Measurements from ENCODE around the gene CDH11. TPM values are rescaled to one million over a fixed set of nuclear protein-coding genes. Genes with fewer than 3 reads are reported as not detected.

The CDH11 gene
- total RNA-seq, 1 donor from 2014 or later = 80.9 TPM

GRCh38 chr16:64975821-64976220 lies 146.0 kb downstream of the CDH11 start:
- H3K27me3 ChIP-seq (ENCODE audit: control insufficient read depth in 3 of 3, insufficient read depth in 3 of 3, low read length in 3 of 3) = no peaks in the 10 kb centered on the region
- H3K36me3 ChIP-seq (ENCODE audit: control insufficient read depth in 3 of 3, insufficient read depth in 3 of 3, low read length in 3 of 3) = peaks cover 0 to 3% (median 0%) of the 10 kb centered on the region in 3 donors

GRCh38 chr16:64974381-64974780 lies 147.5 kb downstream of the CDH11 start:
- H3K36me3 ChIP-seq (ENCODE audit: control insufficient read depth in 3 of 3, insufficient read depth in 3 of 3, low read length in 3 of 3) = peaks cover 0 to 7% (median 0%) of the 10 kb centered on the region in 3 donors
- no peaks in the 10 kb centered on the region for H3K4me1 ChIP-seq (ENCODE audit: control insufficient read depth in 3 of 3, insufficient read depth in 3 of 3, low read length in 3 of 3)
- H3K27ac ChIP-seq (ENCODE audit: low read depth, low read length) = no peak overlapping the region
- H3K9ac ChIP-seq (ENCODE audit: low read depth in 1 of 3, low read length in 3 of 3) = no peak overlapping the region
- no peak overlapping the region for H3K4me3 ChIP-seq (ENCODE audit: low read length in 3 of 3)
- no peaks in the 10 kb centered on the region for H3K27me3 ChIP-seq (ENCODE audit: control insufficient read depth in 3 of 3, insufficient read depth in 3 of 3, low read length in 3 of 3)
- no peaks in the 10 kb centered on the region for H3K9me3 ChIP-seq (ENCODE audit: control insufficient read depth in 3 of 3, low read length in 3 of 3)

More at GRCh38 chr16:64975821-64976220, 146.0 kb downstream of the CDH11 start:
- Histone ChIP-seq H3K4me3 (ENCODE audit: low read length in 3 of 3) (no peak overlapping the region), H3K4me1 (ENCODE audit: control insufficient read depth in 3 of 3, insufficient read depth in 3 of 3, low read length in 3 of 3) (no peaks in the 10 kb centered on the region), H3K9ac (ENCODE audit: low read depth in 1 of 3, low read length in 3 of 3) (no peak overlapping the region), H3K9me3 (ENCODE audit: control insufficient read depth in 3 of 3, low read length in 3 of 3) (no peaks in the 10 kb centered on the region), H3K27ac (ENCODE audit: low read depth, low read length) (no peak overlapping the region)

DNA sequence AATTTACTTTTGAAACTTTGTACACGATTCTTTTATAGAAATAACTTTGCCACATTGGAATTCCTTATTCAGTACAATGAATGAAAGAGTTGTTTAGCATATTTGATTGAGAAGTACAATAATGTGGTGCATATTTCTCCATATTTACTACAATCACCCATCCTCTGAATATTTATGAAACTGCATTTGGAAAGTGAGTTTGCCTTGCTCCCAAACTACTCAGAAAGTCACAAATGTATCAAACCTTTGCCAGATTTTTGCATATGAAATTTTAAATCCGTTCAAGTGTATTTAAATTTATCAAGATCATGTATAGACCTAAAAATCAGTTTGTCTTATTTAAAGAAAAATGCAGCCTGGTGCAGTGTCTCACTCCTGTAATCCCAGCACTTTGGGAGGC lies 148.7 kb downstream of the CDH11 start:
- Histone ChIP-seq H3K36me3 (ENCODE audit: control insufficient read depth in 3 of 3, insufficient read depth in 3 of 3, low read length in 3 of 3) (peaks cover 0 to 7% (median 0%) of the 10 kb centered on the region in 3 donors), H3K4me1 (ENCODE audit: control insufficient read depth in 3 of 3, insufficient read depth in 3 of 3, low read length in 3 of 3) (no peaks in the 10 kb centered on the region), H3K9ac (ENCODE audit: low read depth in 1 of 3, low read length in 3 of 3) (no peak overlapping the region), H3K4me3 (ENCODE audit: low read length in 3 of 3) (no peak overlapping the region), H3K9me3 (ENCODE audit: control insufficient read depth in 3 of 3, low read length in 3 of 3) (no peaks in the 10 kb centered on the region), H3K27ac (ENCODE audit: low read depth, low read length) (no peak overlapping the region), H3K27me3 (ENCODE audit: control insufficient read depth in 3 of 3, insufficient read depth in 3 of 3, low read length in 3 of 3) (no peaks in the 10 kb centered on the region)

DNA sequence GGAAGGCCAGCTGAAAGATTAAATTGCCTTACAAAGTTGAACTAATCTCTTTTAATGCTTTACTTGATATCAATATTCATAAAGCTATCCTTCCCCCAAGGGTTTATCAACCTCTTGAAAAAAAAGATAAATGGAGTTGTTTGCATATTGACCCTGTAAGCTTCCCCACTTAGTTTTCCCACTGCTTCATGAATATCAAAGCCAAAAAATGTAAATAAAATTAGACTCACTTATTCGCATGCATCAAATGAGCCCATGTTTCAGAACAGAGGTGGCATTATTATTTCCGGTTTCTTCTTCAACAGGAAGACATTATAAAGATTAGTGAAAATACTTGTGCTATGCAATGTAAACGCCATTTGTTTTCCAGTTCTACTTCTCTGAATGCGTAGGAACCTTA lies 150.7 kb downstream of the CDH11 start:
- no peaks in the 10 kb centered on the region for H3K27me3 ChIP-seq (ENCODE audit: control insufficient read depth in 3 of 3, insufficient read depth in 3 of 3, low read length in 3 of 3)
- no peak overlapping the region for H3K27ac ChIP-seq (ENCODE audit: low read depth, low read length)
- no peaks in the 10 kb centered on the region for H3K4me1 ChIP-seq (ENCODE audit: control insufficient read depth in 3 of 3, insufficient read depth in 3 of 3, low read length in 3 of 3)
- no peak overlapping the region for H3K4me3 ChIP-seq (ENCODE audit: low read length in 3 of 3)
- peaks cover 0 to 7% (median 0%) of the 10 kb centered on the region in 3 donors for H3K36me3 ChIP-seq (ENCODE audit: control insufficient read depth in 3 of 3, insufficient read depth in 3 of 3, low read length in 3 of 3)
- no peaks in the 10 kb centered on the region for H3K9me3 ChIP-seq (ENCODE audit: control insufficient read depth in 3 of 3, low read length in 3 of 3)
- H3K9ac ChIP-seq (ENCODE audit: low read depth in 1 of 3, low read length in 3 of 3) = no peak overlapping the region

DNA sequence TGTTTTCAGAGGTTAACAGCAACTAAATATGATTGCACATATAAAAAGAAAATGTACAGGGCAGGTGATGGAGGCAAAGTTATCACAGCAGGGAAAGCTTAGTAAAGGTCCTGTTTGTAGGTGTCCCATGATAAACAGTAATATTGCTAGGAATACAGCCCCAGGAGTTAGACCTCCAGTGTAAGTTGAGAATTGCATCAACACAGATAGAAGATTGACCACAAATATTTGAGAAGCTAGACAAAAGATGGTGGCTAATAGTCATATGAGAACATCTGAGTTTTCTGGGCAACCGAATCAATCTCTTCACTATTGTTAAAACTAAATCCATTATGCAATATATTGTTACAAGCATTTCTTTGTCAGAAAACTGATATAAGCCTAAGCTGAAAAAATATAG lies 152.6 kb downstream of the CDH11 start:
- H3K9me3 ChIP-seq (ENCODE audit: control insufficient read depth in 3 of 3, low read length in 3 of 3) = no peaks in the 10 kb centered on the region
- no peak overlapping the region for H3K4me3 ChIP-seq (ENCODE audit: low read length in 3 of 3)
- H3K4me1 ChIP-seq (ENCODE audit: control insufficient read depth in 3 of 3, insufficient read depth in 3 of 3, low read length in 3 of 3) = no peaks in the 10 kb centered on the region
- no peaks in the 10 kb centered on the region for H3K27me3 ChIP-seq (ENCODE audit: control insufficient read depth in 3 of 3, insufficient read depth in 3 of 3, low read length in 3 of 3)
- no peak overlapping the region for H3K9ac ChIP-seq (ENCODE audit: low read depth in 1 of 3, low read length in 3 of 3)
- H3K27ac ChIP-seq (ENCODE audit: low read depth, low read length) = no peak overlapping the region
- H3K36me3 ChIP-seq (ENCODE audit: control insufficient read depth in 3 of 3, insufficient read depth in 3 of 3, low read length in 3 of 3) = peaks cover 0 to 7% (median 0%) of the 10 kb centered on the region in 3 donors

DNA sequence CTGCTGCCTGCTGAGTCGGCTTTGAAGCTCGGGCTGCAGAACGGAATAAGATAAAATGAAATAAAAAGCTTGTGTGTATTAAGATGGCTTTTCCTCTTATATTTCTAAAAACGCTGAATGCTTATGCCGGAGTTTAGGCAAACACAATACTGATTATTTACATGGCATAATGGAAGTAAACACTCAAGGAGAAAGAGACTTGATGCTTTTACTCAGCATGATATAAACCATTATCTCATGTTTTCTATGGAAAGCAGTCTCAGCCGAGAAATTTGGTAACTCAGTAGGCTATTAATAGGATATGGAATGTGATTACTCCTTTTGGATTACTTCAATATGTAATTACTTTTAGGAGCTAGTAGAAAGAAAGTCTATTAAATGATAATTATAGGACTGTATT lies 153.3 kb downstream of the CDH11 start:
- Histone ChIP-seq H3K9ac (ENCODE audit: low read depth in 1 of 3, low read length in 3 of 3) (no peak overlapping the region), H3K4me3 (ENCODE audit: low read length in 3 of 3) (no peak overlapping the region), H3K27me3 (ENCODE audit: control insufficient read depth in 3 of 3, insufficient read depth in 3 of 3, low read length in 3 of 3) (no peaks in the 10 kb centered on the region), H3K27ac (ENCODE audit: low read depth, low read length) (no peak overlapping the region), H3K36me3 (ENCODE audit: control insufficient read depth in 3 of 3, insufficient read depth in 3 of 3, low read length in 3 of 3) (peaks cover 0 to 7% (median 0%) of the 10 kb centered on the region in 3 donors), H3K9me3 (ENCODE audit: control insufficient read depth in 3 of 3, low read length in 3 of 3) (no peaks in the 10 kb centered on the region), H3K4me1 (ENCODE audit: control insufficient read depth in 3 of 3, insufficient read depth in 3 of 3, low read length in 3 of 3) (no peaks in the 10 kb centered on the region)

GRCh38 chr16:64964126-64964540 lies 157.7 kb downstream of the CDH11 start:
- no peaks in the 10 kb centered on the region for H3K36me3 ChIP-seq (ENCODE audit: control insufficient read depth in 3 of 3, insufficient read depth in 3 of 3, low read length in 3 of 3)
- H3K9me3 ChIP-seq (ENCODE audit: control insufficient read depth in 3 of 3, low read length in 3 of 3) = no peaks in the 10 kb centered on the region
- H3K27me3 ChIP-seq (ENCODE audit: control insufficient read depth in 3 of 3, insufficient read depth in 3 of 3, low read length in 3 of 3) = no peaks in the 10 kb centered on the region
- H3K4me3 ChIP-seq (ENCODE audit: low read length in 3 of 3) = no peak overlapping the region
- H3K27ac ChIP-seq (ENCODE audit: low read depth, low read length) = no peak overlapping the region
- no peaks in the 10 kb centered on the region for H3K4me1 ChIP-seq (ENCODE audit: control insufficient read depth in 3 of 3, insufficient read depth in 3 of 3, low read length in 3 of 3)
- H3K9ac ChIP-seq (ENCODE audit: low read depth in 1 of 3, low read length in 3 of 3) = no peak overlapping the region

- Histone ChIP-seq H3K27ac (ENCODE audit: low read depth, low read length) (no peak overlapping the region), H3K9ac (ENCODE audit: low read depth in 1 of 3, low read length in 3 of 3) (no peak overlapping the region), H3K27me3 (ENCODE audit: control insufficient read depth in 3 of 3, insufficient read depth in 3 of 3, low read length in 3 of 3) (no peaks in the 10 kb centered on the region), H3K4me3 (ENCODE audit: low read length in 3 of 3) (no peak overlapping the region), H3K4me1 (ENCODE audit: control insufficient read depth in 3 of 3, insufficient read depth in 3 of 3, low read length in 3 of 3) (no peaks in the 10 kb centered on the region), H3K36me3 (ENCODE audit: control insufficient read depth in 3 of 3, insufficient read depth in 3 of 3, low read length in 3 of 3) (no peaks in the 10 kb centered on the region), H3K9me3 (ENCODE audit: control insufficient read depth in 3 of 3, low read length in 3 of 3) (no peaks in the 10 kb centered on the region)
Measured at GRCh38 chr16:64962786-64963185, 159.1 kb downstream of the CDH11 start.

- no peaks in the 10 kb centered on the region for H3K4me1 ChIP-seq (ENCODE audit: control insufficient read depth in 3 of 3, insufficient read depth in 3 of 3, low read length in 3 of 3)
- no peaks in the 10 kb centered on the region for H3K36me3 ChIP-seq (ENCODE audit: control insufficient read depth in 3 of 3, insufficient read depth in 3 of 3, low read length in 3 of 3)
- no peak overlapping the region for H3K27ac ChIP-seq (ENCODE audit: low read depth, low read length)
- no peaks in the 10 kb centered on the region for H3K9me3 ChIP-seq (ENCODE audit: control insufficient read depth in 3 of 3, low read length in 3 of 3)
- H3K4me3 ChIP-seq (ENCODE audit: low read length in 3 of 3) = no peak overlapping the region
- no peak overlapping the region for H3K9ac ChIP-seq (ENCODE audit: low read depth in 1 of 3, low read length in 3 of 3)
- H3K27me3 ChIP-seq (ENCODE audit: control insufficient read depth in 3 of 3, insufficient read depth in 3 of 3, low read length in 3 of 3) = no peaks in the 10 kb centered on the region
Measured at GRCh38 chr16:64957246-64957645, 164.6 kb downstream of the CDH11 start.

- Histone ChIP-seq H3K9me3 (ENCODE audit: control insufficient read depth in 3 of 3, low read length in 3 of 3) (no peaks in the 10 kb centered on the region), H3K36me3 (ENCODE audit: control insufficient read depth in 3 of 3, insufficient read depth in 3 of 3, low read length in 3 of 3) (no peaks in the 10 kb centered on the region), H3K4me1 (ENCODE audit: control insufficient read depth in 3 of 3, insufficient read depth in 3 of 3, low read length in 3 of 3) (no peaks in the 10 kb centered on the region), H3K9ac (ENCODE audit: low read depth in 1 of 3, low read length in 3 of 3) (no peak overlapping the region), H3K27ac (ENCODE audit: low read depth, low read length) (no peak overlapping the region), H3K4me3 (ENCODE audit: low read length in 3 of 3) (no peak overlapping the region), H3K27me3 (ENCODE audit: control insufficient read depth in 3 of 3, insufficient read depth in 3 of 3, low read length in 3 of 3) (no peaks in the 10 kb centered on the region)
Measured at GRCh38 chr16:64952177-64952576, 169.7 kb downstream of the CDH11 start.

DNA sequence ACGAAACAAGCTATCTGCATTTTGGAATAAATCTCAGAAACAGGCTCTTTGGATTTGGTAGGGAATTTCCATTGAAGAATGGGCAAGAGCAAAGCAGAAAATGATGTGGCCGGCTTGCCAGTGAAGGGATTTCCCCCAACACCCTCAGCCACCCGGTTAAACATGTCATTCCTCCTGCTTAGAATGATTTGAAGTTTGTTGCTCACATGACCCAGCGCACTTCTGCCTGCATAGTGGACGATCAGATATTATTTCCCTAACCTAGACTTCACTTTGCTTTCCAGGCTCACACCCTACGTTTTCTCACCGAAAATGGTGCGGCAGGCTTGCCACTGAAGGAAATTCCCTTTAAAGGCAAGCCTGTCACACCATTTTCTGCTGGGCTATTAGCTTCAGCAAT lies 170.7 kb downstream of the CDH11 start:
- Histone ChIP-seq H3K36me3 (ENCODE audit: control insufficient read depth in 3 of 3, insufficient read depth in 3 of 3, low read length in 3 of 3) (no peaks in the 10 kb centered on the region), H3K4me1 (ENCODE audit: control insufficient read depth in 3 of 3, insufficient read depth in 3 of 3, low read length in 3 of 3) (no peaks in the 10 kb centered on the region), H3K27me3 (ENCODE audit: control insufficient read depth in 3 of 3, insufficient read depth in 3 of 3, low read length in 3 of 3) (no peaks in the 10 kb centered on the region), H3K9ac (ENCODE audit: low read depth in 1 of 3, low read length in 3 of 3) (no peak overlapping the region), H3K4me3 (ENCODE audit: low read length in 3 of 3) (no peak overlapping the region), H3K9me3 (ENCODE audit: control insufficient read depth in 3 of 3, low read length in 3 of 3) (no peaks in the 10 kb centered on the region), H3K27ac (ENCODE audit: low read depth, low read length) (no peak overlapping the region)
